ENCODE measurements around the gene UTP3.
"Not testable (repeated sequence)": the region's sequence is repeated elsewhere in the genome, so short reads cannot be mapped to it uniquely, and the experiment has no call there.

The UTP3 gene

GRCh38 chr4:70715097-70715496 lies 26.8 kb downstream of the UTP3 start:
- DNase-seq (ENCODE audit: low read depth): no peak

GRCh38 chr4:70718811-70719604 lies 30.7 kb downstream of the UTP3 start:
- DNase-seq (ENCODE audit: low read depth): no peak

- DNase-seq (ENCODE audit: low read depth): no peak
Measured at GRCh38 chr4:70721747-70722146, 33.4 kb downstream of the UTP3 start, which contains the start of gene RUFY3. Gene RUFY3 (plus strand): TSS chr4:70721964. CDS start chr4:70722574, 610 bp downstream.

- DNase-seq (ENCODE audit: low read depth): peak; percentile 21
Measured at GRCh38 chr4:70722199-70722791, 34.0 kb downstream of the UTP3 start.

- no peak for DNase-seq (ENCODE audit: low read depth)
Measured at GRCh38 chr4:70724463-70724862, 36.1 kb downstream of the UTP3 start.

- no peak for DNase-seq (ENCODE audit: low read depth)
Measured at GRCh38 chr4:70725633-70726032, 37.3 kb downstream of the UTP3 start.

- DNase-seq (ENCODE audit: low read depth): not testable (repeated sequence)
Measured at GRCh38 chr4:70726515-70726914, 38.2 kb downstream of the UTP3 start.

GRCh38 chr4:70728091-70728490 lies 39.8 kb downstream of the UTP3 start:
- no peak for DNase-seq (ENCODE audit: low read depth)

GRCh38 chr4:70732878-70733277 lies 44.5 kb downstream of the UTP3 start:
- not testable (repeated sequence) for DNase-seq (ENCODE audit: low read depth)

- peak; percentile 5 for DNase-seq (ENCODE audit: low read depth)
Measured at GRCh38 chr4:70734168-70734954, 46.0 kb downstream of the UTP3 start.

GRCh38 chr4:70734971-70735370 lies 46.6 kb downstream of the UTP3 start:
- DNase-seq (ENCODE audit: low read depth): no peak

GRCh38 chr4:70735915-70736314 lies 47.6 kb downstream of the UTP3 start:
- not testable (repeated sequence) for DNase-seq (ENCODE audit: low read depth)

- DNase-seq (ENCODE audit: low read depth): no peak
Measured at GRCh38 chr4:70737006-70737405, 48.7 kb downstream of the UTP3 start.

GRCh38 chr4:70737409-70737808 lies 49.1 kb downstream of the UTP3 start:
- no peak for DNase-seq (ENCODE audit: low read depth)

GRCh38 chr4:70739496-70740337 lies 51.4 kb downstream of the UTP3 start:
- DNase-seq (ENCODE audit: low read depth): no peak
